ENCODE results near the gene GPR31. TPM values are rescaled to one million over a fixed set of nuclear protein-coding genes. Genes with fewer than 3 reads are reported as not detected.

Gene GPR31
- total and polyA plus RNA-seq, 2 of the 4 experiments (the other 2 are of a cell fraction): not detected

GRCh38 chr6:167145461-167145860 is 12.3 kb downstream of the GPR31 start:
- Histone ChIP-seq H3K4me3 (ENCODE audit: insufficient read depth, low read depth, low read length) (no peak overlapping the region), H2AFZ (replicated peaks; ENCODE audit: low read length, poor library complexity) (no peak overlapping the region), H3K14ac (replicated peaks; ENCODE audit: low read depth, low read length) (no peak overlapping the region), H3K36me3 (ENCODE audit: control insufficient read depth, insufficient read depth, low read length) (no peaks in the 10 kb centered on the region), H3K4ac (ENCODE audit: low read depth, low read length) (no peak overlapping the region), H3K9me1 (ENCODE audit: insufficient read depth, low read length) (no peaks in the 10 kb centered on the region), H2AK5ac (ENCODE audit: low read depth, low read length) (no peak overlapping the region), H3K9ac (ENCODE audit: low read depth, low read length) (no peak overlapping the region), H3K9me3 (ENCODE audit: control insufficient read depth, insufficient read depth, low read length) (peaks cover 18% of the 10 kb centered on the region), H3K79me1 (ENCODE audit: low read depth in 1 of 2, low read length in 2 of 2) (no peaks in the 10 kb centered on the region), H2BK120ac (ENCODE audit: low read depth, low read length) (no peak overlapping the region), H3K18ac (ENCODE audit: low read depth, low read length) (no peak overlapping the region), H3K27me3 (ENCODE audit: control insufficient read depth, insufficient read depth, low read length) (no peaks in the 10 kb centered on the region), H2BK15ac (ENCODE audit: low read depth, low read length) (no peak overlapping the region), H2AK9ac (replicated peaks; ENCODE audit: low read depth, low read length, poor library complexity) (no peak overlapping the region), H3K27ac (ENCODE audit: insufficient read depth, low read length) (no peak overlapping the region), H4K20me1 (ENCODE audit: insufficient read depth, low read length) (no peaks in the 10 kb centered on the region), H3K56ac (ENCODE audit: extremely low read depth, insufficient read depth, low read length) (no peak overlapping the region), H4K5ac (ENCODE audit: low read depth, low read length) (no peak overlapping the region), H4K91ac (ENCODE audit: insufficient read depth, low read depth, low read length) (no peak overlapping the region), H2BK20ac (ENCODE audit: low read depth, low read length) (no peak overlapping the region), H4K8ac (ENCODE audit: low read depth in 2 of 2, low read length in 2 of 2) (no peak overlapping the region), H2BK5ac (ENCODE audit: low read depth, low read length, poor library complexity, severe bottlenecking) (no peak overlapping the region), H3K4me1 (ENCODE audit: control insufficient read depth, insufficient read depth, low read length) (no peaks in the 10 kb centered on the region), H3K4me2 (ENCODE audit: low read depth, low read length) (no peak overlapping the region), H3K23ac (ENCODE audit: low read depth, low read length) (no peak overlapping the region)
- in situ Hi-C loops (cut with MboI; ENCODE audit: low sequenced_read_pairs) (no loop called here), dilution Hi-C loops (cut with HindIII; ENCODE audit: low sequenced_read_pairs, unreplicated experiment) (no loop called here), intact Hi-C loops (cut with micrococcal nuclease) (no loop called here)
- TF ChIP-seq BHLHE40 (IDR thresholded peaks at IDR 0.05; ENCODE audit: low read depth, low read length) (no peak), MAFK (IDR thresholded peaks at IDR 0.05; ENCODE audit: low read depth, low read length) (no peak), FOS (IDR thresholded peaks at IDR 0.05; ENCODE audit: low read depth, low read length) (no peak), RAD21 (IDR thresholded peaks at IDR 0.05; ENCODE audit: low read length) (no peak), ELK1 (IDR thresholded peaks at IDR 0.05; ENCODE audit: borderline replicate concordance, low read depth, low read length) (no peak), POLR2A (IDR thresholded peaks at IDR 0.05; ENCODE audit: low read depth, low read length) (no peak), USF2 (IDR thresholded peaks at IDR 0.05; ENCODE audit: low read depth, low read length) (no peak), RFX5 (IDR thresholded peaks at IDR 0.05; ENCODE audit: low read depth, low read length) (no peak), CHD1 (IDR thresholded peaks at IDR 0.05; ENCODE audit: low read depth, low read length) (no peak), MXI1 (IDR thresholded peaks at IDR 0.05; ENCODE audit: borderline replicate concordance, low read depth, low read length) (no peak), MAZ (IDR thresholded peaks at IDR 0.05; ENCODE audit: borderline replicate concordance, low read depth, low read length) (no peak), CEBPB (IDR thresholded peaks at IDR 0.05; ENCODE audit: low read depth, low read length) (no peak), NFE2L2 (IDR thresholded peaks at IDR 0.05; ENCODE audit: low read depth, low read length) (no peak)
- POLR2A ChIA-PET (ENCODE audit: unreplicated experiment): no interaction called here
- CTCF ChIA-PET: no interaction called here
- no peak for DNase-seq
- no CpG with 5 or more reads among the region's 12 CpGs for WGBS, 2 experiments (ENCODE audit: extremely low coverage in 2 of 2, insufficient read length in 1 of 2)
- BruUV-seq (replicated peaks): no TSS peak
- ATAC-seq (ENCODE audit: low read depth): no peak
